ENCODE results near the gene CD8B.

The CD8B gene

DNA sequence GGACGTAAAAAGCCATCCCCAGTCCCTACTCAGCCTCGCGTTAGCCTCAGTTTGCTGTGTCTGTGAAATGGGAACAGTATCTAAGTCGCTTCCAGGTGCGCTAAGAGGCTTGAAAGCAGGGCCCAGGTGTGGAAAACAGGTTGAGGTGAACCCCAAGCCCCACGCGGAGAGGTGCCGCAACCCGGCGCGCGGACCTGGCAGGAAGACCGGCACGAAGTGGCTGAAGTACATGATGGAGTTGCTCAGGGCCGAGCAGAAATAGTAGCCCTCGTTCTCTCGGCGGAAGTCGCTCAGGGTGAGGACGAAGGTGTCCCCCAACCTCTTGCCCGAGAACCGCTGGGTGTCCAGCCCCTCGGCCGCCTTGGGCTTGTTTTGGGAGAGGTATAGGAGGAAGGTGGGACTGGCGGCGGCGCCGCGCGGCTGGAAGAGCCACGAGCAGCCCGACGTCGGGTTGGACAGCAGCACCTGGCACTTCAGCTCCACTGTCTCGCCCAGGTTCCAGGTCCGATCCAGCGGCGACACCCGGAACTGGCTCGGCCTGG, 71.5 kb downstream of the CD8B start:
- Histone ChIP-seq H3K9me3 (ENCODE audit: low read length) (no peaks in the 10 kb centered on the region), H3K36me3 (ENCODE audit: insufficient read depth, low read length) (no peaks in the 10 kb centered on the region), H3K9me2 (ENCODE audit: low read depth, low read length) (no peaks in the 10 kb centered on the region), H3K27ac (ENCODE audit: low read depth, low read length, poor library complexity, severe bottlenecking) (no peak overlapping the region), H3K4me2 (ENCODE audit: low read length) (no peak overlapping the region), H3K79me2 (ENCODE audit: insufficient read depth, low read length) (no peaks in the 10 kb centered on the region), H3K9ac (ENCODE audit: low read length) (no peak overlapping the region), H3F3A (ENCODE audit: insufficient read depth, low read length) (no peaks in the 10 kb centered on the region), H3K27me3 (ENCODE audit: insufficient read depth, low read length) (no peaks in the 10 kb centered on the region), H3K4me3 (ENCODE audit: low read depth, low read length, poor library complexity, severe bottlenecking) (no peak overlapping the region), H3K4me1 (ENCODE audit: insufficient read depth, low read length, severe bottlenecking) (no peaks in the 10 kb centered on the region), H2AFZ (ENCODE audit: low read length) (no peak overlapping the region), H4K20me1 (ENCODE audit: insufficient read depth, low read length) (no peaks in the 10 kb centered on the region)
- TF ChIP-seq, protein P1, sequence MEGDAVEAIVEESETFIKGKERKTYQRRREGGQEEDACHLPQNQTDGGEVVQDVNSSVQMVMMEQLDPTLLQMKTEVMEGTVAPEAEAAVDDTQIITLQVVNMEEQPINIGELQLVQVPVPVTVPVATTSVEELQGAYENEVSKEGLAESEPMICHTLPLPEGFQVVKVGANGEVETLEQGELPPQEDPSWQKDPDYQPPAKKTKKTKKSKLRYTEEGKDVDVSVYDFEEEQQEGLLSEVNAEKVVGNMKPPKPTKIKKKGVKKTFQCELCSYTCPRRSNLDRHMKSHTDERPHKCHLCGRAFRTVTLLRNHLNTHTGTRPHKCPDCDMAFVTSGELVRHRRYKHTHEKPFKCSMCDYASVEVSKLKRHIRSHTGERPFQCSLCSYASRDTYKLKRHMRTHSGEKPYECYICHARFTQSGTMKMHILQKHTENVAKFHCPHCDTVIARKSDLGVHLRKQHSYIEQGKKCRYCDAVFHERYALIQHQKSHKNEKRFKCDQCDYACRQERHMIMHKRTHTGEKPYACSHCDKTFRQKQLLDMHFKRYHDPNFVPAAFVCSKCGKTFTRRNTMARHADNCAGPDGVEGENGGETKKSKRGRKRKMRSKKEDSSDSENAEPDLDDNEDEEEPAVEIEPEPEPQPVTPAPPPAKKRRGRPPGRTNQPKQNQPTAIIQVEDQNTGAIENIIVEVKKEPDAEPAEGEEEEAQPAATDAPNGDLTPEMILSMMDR (IDR thresholded peaks at IDR 0.05; ENCODE audit: low read length), result no peak
- no peak for TF ChIP-seq EZH2 (IDR thresholded peaks at IDR 0.05; ENCODE audit: borderline replicate concordance, low read length)

DNA sequence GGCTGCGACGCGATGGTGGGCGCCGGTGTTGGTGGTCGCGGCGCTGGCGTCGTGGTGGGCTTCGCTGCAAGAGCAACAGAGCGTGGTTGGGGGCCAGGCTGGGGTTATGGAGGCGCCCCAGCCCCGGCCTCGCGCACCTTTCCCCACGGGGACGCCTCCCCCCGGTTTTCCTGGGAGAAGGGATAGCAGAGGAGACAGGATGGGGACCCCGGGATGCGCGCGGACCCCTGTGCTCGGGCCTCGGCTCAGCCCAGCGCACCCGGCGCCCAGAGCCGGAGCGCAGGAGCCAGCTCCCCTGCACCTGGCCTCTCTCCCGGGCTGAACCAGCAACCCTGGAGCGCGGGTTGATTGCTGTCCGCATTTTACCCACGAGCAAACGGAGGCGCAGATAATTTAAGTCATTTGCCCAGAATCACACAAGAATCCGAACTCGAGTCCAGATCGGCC, 72.0 kb downstream of the CD8B start:
- Histone ChIP-seq H3F3A (ENCODE audit: insufficient read depth, low read length) (no peaks in the 10 kb centered on the region), H3K4me2 (ENCODE audit: low read length) (no peak overlapping the region), H3K9ac (ENCODE audit: low read length) (no peak overlapping the region), H4K20me1 (ENCODE audit: insufficient read depth, low read length) (no peaks in the 10 kb centered on the region), H3K79me2 (ENCODE audit: insufficient read depth, low read length) (no peaks in the 10 kb centered on the region), H3K27ac (ENCODE audit: low read depth, low read length, poor library complexity, severe bottlenecking) (no peak overlapping the region), H3K4me3 (ENCODE audit: low read depth, low read length, poor library complexity, severe bottlenecking) (no peak overlapping the region), H2AFZ (ENCODE audit: low read length) (no peak overlapping the region), H3K36me3 (ENCODE audit: insufficient read depth, low read length) (no peaks in the 10 kb centered on the region), H3K4me1 (ENCODE audit: insufficient read depth, low read length, severe bottlenecking) (no peaks in the 10 kb centered on the region), H3K9me3 (ENCODE audit: low read length) (no peaks in the 10 kb centered on the region), H3K9me2 (ENCODE audit: low read depth, low read length) (no peaks in the 10 kb centered on the region), H3K27me3 (ENCODE audit: insufficient read depth, low read length) (no peaks in the 10 kb centered on the region)
- TF ChIP-seq, protein P1 (IDR thresholded peaks at IDR 0.05; ENCODE audit: low read length), result no peak
- TF ChIP-seq EZH2 (IDR thresholded peaks at IDR 0.05; ENCODE audit: borderline replicate concordance, low read length), result no peak

DNA sequence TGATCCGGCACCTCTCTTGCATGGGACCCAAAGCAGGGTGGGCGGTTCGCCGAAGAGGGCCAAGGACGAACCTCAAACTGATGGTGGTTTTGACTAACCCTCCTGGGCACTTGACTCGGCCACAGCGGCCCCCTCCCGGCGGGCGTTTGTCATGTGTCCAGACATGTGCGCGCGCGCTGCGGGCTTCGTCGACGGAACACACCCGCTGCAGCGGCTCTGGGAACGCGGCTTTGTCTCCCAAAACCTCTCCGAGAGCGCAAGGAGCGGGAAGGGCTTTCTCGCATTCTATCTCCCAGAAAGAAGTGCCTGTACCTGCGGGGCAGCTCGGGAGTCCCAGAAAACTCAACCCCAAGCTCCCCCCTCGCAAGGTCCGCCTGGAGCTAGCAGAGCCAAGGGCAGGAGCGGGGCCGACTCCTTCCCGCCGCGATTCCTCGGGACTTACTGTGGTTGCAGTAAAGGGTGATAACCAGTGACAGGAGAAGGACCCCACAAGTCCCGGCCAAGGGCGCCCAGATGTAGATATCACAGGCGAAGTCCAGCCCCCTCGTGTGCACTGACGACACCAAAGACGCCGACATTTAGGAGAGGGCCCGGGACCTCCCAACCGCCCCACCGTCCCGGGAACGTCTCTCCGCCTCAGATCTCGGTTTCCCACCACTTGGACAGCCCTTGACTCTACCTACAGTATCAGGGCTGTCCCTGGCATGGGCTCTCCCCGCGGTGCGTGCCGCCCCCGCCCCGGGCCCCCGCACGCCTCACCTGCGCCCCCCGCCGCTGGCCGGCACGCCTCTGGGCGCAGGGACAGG, 72.6 kb downstream of the CD8B start:
- Histone ChIP-seq H3K36me3 (ENCODE audit: insufficient read depth, low read length) (no peaks in the 10 kb centered on the region), H3K4me1 (ENCODE audit: insufficient read depth, low read length, severe bottlenecking) (no peaks in the 10 kb centered on the region), H3K9ac (ENCODE audit: low read length) (no peak overlapping the region), H3F3A (ENCODE audit: insufficient read depth, low read length) (no peaks in the 10 kb centered on the region), H3K27me3 (ENCODE audit: insufficient read depth, low read length) (no peaks in the 10 kb centered on the region), H3K9me3 (ENCODE audit: low read length) (no peaks in the 10 kb centered on the region), H3K4me2 (ENCODE audit: low read length) (no peak overlapping the region), H2AFZ (ENCODE audit: low read length) (no peak overlapping the region), H3K27ac (ENCODE audit: low read depth, low read length, poor library complexity, severe bottlenecking) (no peak overlapping the region), H3K79me2 (ENCODE audit: insufficient read depth, low read length) (no peaks in the 10 kb centered on the region), H4K20me1 (ENCODE audit: insufficient read depth, low read length) (no peaks in the 10 kb centered on the region), H3K4me3 (ENCODE audit: low read depth, low read length, poor library complexity, severe bottlenecking) (no peak overlapping the region), H3K9me2 (ENCODE audit: low read depth, low read length) (no peaks in the 10 kb centered on the region)
- TF ChIP-seq, protein P1 (IDR thresholded peaks at IDR 0.05; ENCODE audit: low read length), result no peak
- no peak for TF ChIP-seq EZH2 (IDR thresholded peaks at IDR 0.05; ENCODE audit: borderline replicate concordance, low read length)
